GM21360 (cell line): ENCODE measurements around the gene PAM.
A peak's percentile ranks its signal among the peaks of the same experiment; 100 is the strongest.

Experiments
- ATAC-seq: cut with Tn5 transposase; IDR thresholded peaks from one replicate; pipeline ENCODE4 v1.9.1; 2021; ENCODE audit warnings: mild to moderate bottlenecking, moderate library complexity; ENCODE audit not compliant: unreplicated experiment

PAM gene

DNA sequence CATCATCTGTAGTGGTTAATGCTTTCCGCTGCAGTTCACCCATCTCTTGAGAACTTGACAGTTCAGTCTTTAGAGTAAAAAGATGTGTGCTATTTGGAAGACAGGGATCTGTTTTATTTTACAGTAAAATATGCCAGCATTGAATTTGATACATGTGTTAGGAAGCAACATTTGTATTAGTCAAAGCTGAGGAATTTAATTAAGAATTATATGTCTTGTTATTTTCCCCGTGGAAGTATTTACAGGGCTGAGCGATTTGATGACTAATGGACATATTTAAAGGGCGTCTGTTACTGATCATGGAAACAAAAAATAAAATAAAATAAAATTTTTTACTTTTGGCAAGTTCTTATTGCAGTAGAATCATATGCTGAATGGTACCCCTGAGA lies 101.3 kb downstream of the PAM start:
- no peak for ATAC-seq

GRCh38 chr5:102857076-102857818 lies 102.1 kb downstream of the PAM start:
- ATAC-seq: no peak

- no peak for ATAC-seq
Observed at GRCh38 chr5:102858221-102858620, 103.1 kb downstream of the PAM start.

GRCh38 chr5:102858808-102859207 lies 103.7 kb downstream of the PAM start:
- ATAC-seq: no peak

- no peak for ATAC-seq
Observed at GRCh38 chr5:102860035-102860434, 104.9 kb downstream of the PAM start.

DNA sequence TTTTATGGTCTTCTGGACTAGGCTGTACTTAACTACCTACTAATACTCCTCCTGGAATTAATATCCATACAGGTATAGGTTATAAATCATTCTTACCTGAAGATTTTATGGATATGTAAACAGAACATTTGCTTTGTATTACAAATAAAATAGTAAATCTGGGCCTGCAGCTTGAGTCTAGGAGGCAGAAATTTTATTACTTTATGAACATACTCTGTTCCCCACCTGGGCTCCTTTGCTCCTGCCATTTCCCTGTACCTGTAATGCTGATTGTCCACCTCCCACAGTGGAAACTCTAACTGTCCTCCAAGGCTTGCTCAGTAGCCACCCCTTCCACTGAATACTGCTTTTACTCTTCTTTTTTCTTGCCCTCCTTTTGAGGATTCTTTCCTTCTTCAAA lies 108.0 kb downstream of the PAM start:
- ATAC-seq: no peak

DNA sequence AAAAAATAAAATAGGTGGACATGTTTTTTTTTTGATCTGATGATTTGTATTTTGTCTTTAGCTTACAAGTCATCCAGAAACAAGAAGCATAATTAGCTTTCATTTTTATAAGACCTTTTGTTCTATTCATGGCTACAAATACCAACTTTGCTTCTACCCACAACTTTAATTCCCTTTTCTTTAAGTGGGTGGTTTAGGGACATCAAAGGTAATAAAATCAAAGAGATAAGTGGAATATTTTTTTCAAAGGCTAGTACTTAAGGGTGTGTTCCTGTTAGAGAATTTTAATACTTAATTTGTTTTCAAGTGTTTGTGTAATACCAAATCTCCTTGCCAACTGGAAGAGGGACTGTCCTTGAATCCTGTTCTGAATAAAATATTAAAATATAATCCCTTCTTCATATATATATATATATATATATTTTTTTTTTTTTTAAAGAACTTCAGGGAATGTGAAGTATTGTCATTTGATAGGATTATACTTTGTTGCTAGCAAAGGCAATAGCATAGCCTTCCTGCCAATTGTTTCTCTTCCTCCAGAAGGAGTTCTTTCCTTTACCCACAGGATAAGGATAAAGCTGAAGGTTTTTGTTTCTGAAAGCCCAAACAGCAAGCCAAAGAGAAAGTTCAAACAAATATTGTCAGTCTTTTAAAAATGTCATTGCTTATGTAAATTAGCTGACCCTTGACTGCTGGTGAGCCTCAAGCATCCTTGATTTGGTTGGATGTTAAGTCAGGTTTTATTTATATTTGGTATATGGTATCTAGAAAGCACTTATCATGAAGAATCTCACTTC lies 108.9 kb downstream of the PAM start:
- ATAC-seq: no peak

DNA sequence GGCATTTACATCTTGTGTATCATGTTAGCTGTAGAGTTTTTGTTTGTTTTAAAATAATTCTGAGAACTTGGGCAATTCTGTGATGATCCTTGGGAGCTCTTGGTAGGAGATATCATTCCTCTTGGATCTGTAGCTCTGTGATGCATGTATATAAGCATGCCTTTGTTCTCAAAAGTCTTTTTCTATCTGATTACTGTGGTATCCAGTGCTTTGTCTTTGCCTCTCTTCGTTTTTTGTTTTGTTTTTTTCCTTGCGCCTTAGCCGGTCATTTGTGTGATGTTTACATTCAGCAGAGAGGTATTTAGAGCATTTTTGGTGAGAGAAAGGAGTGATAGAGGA lies 110.0 kb downstream of the PAM start:
- peak; percentile 1 for ATAC-seq

- ATAC-seq: peak; percentile 72
Observed at GRCh38 chr5:102865510-102866236, 110.6 kb downstream of the PAM start.

DNA sequence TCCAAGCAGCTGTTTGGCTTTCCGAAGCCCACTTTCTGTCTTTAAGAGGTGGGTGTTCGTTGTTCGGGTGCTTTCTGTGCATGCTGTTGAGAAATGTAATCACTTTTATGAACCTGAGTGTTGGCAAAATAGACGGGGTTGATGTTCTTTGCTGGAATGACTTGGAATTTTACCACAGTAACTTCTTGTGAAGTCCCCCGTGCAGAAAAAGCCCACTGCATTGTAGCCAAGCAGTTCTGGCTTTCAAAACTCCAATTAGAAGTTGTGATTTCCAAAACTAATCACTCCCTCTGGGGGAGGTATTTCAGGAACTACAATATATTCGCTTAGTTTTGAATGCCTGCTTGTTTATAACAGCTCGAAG lies 111.1 kb downstream of the PAM start:
- no peak for ATAC-seq

GRCh38 chr5:102867992-102868662 lies 113.0 kb downstream of the PAM start:
- no peak for ATAC-seq

DNA sequence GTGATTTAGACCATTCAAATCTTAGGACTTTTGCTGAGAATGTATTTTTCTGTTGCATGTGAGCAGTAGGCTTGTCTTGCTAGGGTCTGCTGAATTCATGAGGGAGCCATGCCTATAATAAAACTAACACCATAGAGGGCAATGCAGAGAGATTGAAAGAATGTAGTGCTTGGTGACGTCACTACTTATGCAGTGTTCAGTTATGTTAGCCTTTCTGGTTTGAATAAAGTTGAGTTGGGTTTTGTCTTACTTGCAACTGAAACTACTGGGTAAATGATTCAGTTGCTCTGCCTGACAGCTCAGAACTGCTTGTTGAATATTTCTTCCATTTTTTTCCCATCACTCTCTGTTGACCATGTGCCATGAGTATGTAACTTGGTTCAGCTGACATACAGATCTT lies 114.1 kb downstream of the PAM start:
- no peak for ATAC-seq

- no peak for ATAC-seq
Observed at GRCh38 chr5:102873379-102873932, 118.4 kb downstream of the PAM start.

DNA sequence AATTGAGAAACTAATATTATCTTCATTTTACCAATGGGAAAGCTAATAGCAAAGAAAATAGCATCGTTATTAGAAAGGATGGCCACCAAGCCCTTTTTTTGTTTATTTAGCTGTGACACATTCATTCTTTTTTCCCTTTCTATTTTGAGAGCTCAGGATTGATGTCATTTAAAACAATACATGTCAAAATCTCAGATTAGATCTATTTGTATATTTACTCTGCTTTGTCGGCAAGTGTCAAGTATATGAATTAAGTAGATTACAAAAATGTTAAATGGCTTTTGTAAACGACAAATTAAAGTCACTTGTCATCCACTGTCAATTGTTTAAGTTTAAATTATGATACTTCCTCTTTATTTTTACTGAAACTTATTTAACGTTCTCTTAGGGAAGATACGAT lies 118.9 kb downstream of the PAM start:
- no peak for ATAC-seq

- ATAC-seq: no peak
Observed at GRCh38 chr5:102875721-102876123, 120.6 kb downstream of the PAM start.

GRCh38 chr5:102876610-102877009 lies 121.5 kb downstream of the PAM start:
- ATAC-seq: no peak

DNA sequence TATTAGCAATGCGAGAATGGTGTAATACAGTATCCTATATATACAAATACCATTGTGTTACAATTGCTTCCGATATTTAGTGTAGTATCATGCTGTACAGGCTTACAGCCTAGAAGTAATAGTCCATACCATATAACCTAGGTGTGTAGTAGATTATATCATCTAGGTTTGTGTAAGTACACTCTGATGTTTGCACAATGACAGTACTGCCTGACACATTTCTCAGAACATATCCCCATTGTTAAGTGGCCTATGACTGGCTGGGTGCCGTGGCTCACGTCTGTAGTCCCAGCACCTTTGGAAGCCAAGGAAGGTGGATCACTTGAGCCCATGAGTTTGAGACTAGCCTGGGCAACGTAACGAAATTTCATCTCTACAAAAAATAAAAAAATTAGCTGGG lies 124.6 kb downstream of the PAM start:
- no peak for ATAC-seq

- ATAC-seq: no peak
Observed at GRCh38 chr5:102886586-102886985, 131.5 kb downstream of the PAM start.

- no peak for ATAC-seq
Observed at GRCh38 chr5:102888483-102888882, 133.4 kb downstream of the PAM start.

DNA sequence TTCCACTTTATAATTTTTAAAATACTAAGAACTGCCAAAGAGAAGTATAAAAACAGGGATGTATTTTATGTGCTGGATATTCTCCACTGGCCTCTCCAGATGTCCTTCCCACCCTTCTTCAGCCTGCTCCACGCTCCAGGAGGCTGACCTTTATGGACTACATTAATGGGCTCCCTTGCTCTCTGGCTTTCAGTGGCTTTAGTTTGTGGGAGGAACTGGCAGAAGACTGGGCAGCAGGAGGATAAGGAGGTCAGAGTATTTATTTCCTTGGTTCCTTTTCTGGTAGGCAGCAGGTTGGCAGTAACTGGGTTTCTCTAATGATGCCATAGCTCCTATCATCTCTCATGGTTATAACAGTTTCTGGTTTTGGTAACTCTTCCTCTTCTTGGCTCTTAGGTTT lies 133.9 kb downstream of the PAM start:
- ATAC-seq: no peak

DNA sequence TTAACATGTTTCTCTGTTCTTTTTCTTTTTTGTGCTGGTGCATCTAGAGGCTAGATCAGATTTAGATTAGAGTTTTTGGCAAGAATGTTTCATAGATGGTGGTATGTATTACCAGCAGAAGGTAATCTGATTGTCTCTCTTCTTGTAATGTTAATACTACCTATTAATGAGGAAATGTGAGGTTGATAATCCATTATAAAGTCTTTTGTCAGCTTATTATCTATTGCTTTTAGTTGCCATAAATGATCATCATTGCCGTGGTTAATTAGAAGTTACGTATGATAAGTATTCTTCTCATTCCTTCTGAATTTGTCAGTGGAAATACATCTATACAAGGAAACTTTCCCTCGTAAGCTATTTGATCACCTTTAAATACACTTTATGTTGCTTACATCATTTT lies 135.0 kb downstream of the PAM start:
- no peak for ATAC-seq
